ENCODE measurements around the gene NINJ1.

The NINJ1 gene

DNA sequence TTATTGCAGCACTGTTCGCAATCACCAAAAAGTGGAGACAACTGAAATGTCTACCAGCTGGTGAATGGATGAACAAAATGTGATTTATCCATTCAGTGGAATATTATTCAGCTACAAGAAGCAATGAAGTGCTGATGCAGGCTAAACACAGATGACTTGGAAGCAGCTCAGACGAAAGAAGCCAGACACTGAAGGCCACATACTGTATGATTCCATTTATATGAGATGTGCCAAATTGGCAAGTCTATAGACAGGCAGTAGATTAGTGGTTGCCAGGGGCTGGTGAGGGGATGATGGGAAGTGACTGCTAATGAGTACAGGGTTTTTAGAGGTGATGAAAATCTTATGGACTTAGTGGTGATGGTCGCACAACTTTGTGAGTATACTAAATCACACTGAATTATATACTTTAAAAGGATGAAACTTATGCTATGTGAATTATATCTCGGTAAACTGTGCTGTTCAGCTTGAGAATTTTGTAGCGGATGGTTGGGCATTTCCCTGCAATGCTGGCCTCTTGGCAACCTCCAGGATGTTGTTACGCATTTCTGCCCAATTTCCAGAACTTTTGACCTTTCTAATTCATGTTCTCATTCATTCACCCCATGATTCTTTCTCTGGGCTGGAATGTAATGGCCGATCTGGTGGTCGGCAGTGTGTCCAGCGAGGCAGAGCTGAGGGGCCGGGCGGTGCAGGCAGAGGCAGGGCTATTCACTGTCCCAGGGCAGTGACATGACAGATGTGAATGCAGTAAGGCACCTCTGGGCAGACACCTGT lies 27.9 kb upstream of the NINJ1 start:
- in situ Hi-C loops (cut with MboI; ENCODE audit: low sequenced_read_pairs, unreplicated experiment): loop anchor here (5.0 to 25.0 kb wide), 2 partner anchors 140 to 400 kb away; no protein-coding TSS in a partner anchor
- TF ChIP-seq, protein P1, sequence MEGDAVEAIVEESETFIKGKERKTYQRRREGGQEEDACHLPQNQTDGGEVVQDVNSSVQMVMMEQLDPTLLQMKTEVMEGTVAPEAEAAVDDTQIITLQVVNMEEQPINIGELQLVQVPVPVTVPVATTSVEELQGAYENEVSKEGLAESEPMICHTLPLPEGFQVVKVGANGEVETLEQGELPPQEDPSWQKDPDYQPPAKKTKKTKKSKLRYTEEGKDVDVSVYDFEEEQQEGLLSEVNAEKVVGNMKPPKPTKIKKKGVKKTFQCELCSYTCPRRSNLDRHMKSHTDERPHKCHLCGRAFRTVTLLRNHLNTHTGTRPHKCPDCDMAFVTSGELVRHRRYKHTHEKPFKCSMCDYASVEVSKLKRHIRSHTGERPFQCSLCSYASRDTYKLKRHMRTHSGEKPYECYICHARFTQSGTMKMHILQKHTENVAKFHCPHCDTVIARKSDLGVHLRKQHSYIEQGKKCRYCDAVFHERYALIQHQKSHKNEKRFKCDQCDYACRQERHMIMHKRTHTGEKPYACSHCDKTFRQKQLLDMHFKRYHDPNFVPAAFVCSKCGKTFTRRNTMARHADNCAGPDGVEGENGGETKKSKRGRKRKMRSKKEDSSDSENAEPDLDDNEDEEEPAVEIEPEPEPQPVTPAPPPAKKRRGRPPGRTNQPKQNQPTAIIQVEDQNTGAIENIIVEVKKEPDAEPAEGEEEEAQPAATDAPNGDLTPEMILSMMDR (IDR thresholded peaks at IDR 0.05; ENCODE audit: borderline replicate concordance, control extremely low read depth, extremely low read depth, insufficient read depth, missing control alignments): no peak
- no peak for DNase-seq (ENCODE audit: low spot score)

DNA sequence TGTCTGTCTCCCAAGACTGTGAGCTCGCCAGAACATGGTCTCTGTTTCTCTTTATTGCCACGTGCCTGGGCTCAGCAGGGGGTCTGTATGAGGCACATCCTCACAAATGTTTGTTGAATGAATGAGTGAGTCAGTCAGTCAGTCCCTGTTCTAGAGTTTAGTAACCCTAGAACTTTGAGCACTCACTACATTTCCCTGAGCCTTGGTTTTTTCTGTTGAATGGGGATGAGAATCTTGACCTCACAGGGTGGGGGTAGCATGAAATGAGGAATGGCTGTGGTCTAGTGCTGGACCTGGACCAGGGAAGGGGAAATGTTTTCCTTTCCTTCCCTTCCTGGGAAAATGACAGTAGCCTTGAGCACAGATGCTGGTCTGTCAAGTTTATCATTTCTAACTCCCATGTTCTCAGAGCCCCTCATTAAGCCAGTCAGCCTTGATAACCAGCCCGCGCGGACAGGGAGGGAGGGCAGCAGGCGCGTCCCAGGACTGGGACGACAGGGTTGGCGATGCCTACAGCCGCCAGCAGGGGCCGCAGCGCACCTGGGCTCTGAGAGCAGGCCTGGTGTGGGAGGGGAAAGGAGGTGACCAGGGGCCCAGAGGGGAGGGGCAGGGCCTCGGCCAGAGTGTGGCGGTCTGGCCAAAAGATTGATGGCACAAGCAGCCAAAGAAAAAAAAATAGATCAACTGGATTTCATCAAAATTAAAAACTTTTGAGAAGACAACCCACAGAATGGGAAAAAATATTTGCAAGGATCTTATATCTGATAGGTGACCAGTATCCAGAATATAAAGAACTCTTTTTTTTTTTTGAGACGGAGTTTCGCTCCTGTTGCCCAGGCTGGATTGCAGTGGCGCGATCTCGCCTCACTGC lies 25.8 kb upstream of the NINJ1 start:
- peak; percentile 93 for DNase-seq (ENCODE audit: low spot score)
- in situ Hi-C loops (cut with MboI; ENCODE audit: low sequenced_read_pairs, unreplicated experiment): loop anchor here (5.0 to 25.0 kb wide), 2 partner anchors 142 to 402 kb away; no protein-coding TSS in a partner anchor

DNA sequence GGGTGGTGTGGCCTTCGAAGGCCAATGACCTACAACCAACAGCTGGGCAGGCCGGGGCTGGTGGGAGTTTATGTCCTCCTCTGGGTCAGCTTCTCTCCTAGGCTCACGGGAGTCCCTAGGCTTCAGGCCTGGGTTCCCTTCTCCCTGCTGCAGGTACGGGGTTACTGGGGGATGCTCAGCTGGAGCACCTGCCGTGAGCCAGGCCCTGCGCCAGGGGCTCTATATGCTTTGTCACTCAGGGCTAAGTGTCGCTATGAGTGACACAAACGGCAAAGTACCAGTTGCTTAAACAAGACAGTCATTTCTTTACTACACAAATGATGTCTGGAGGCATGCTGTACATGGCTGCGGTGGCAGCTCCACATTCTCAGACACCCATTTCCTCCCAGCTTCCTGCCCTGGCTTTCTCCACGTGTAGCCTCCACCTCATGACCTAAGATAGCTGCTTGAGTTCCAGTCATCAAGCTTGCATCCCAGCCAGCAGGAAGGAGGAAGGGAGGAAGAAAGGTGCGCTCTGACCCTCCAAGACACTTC lies 22.5 kb upstream of the NINJ1 start:
- DNase-seq (ENCODE audit: low spot score): no peak
- TF ChIP-seq, protein P1 (IDR thresholded peaks at IDR 0.05; ENCODE audit: borderline replicate concordance, control extremely low read depth, extremely low read depth, insufficient read depth, missing control alignments): no peak
- in situ Hi-C loops (cut with MboI; ENCODE audit: low sequenced_read_pairs, unreplicated experiment): loop anchor here (25.0 kb wide), 1 partner anchor 406 kb away; no protein-coding TSS in a partner anchor

More for the DNA sequence above, 25.8 kb upstream of the NINJ1 start:
- TF ChIP-seq, protein P1 (IDR thresholded peaks at IDR 0.05; ENCODE audit: borderline replicate concordance, control extremely low read depth, extremely low read depth, insufficient read depth, missing control alignments): peak; percentile 99

DNA sequence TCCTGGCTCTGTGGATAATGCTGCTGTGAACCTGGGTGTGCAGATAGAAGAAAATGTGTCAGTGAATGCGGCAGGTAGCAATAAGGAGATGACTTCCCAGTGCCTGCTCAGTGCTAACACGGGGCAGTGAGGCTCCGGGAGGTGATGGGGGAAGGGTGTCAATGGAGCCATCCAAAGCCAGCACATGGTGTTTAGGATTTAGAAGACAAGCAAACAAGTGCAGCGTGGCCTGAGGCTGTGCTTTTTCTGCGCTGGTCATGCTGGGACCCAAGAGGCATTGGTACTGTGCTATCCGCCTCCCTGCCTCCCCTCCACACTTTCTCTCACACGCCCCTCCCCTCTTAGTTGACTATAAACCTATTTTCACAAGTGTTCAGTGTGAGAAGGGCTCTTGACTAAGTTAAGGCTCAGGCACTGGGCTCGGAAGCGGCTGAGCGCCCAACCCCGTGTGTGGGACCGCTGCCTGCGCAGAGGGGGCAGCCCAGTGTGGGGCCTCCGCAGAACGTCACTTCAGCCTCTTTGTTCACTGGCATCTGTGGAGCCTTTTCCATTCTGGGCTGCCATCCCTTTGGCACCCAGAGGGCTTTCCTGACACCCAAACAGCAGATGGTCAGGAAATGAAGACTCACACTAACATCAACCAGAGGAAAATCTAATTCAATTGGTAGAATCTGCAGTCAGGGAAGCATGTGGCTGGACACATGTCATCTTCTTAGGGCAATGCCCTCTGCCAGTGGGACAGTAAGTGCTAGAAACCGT lies 21.8 kb upstream of the NINJ1 start:
- in situ Hi-C loops (cut with MboI; ENCODE audit: low sequenced_read_pairs, unreplicated experiment): loop anchor here (25.0 kb wide), 1 partner anchor 406 kb away; no protein-coding TSS in a partner anchor
- DNase-seq (ENCODE audit: low spot score): no peak
- TF ChIP-seq, protein P1 (IDR thresholded peaks at IDR 0.05; ENCODE audit: borderline replicate concordance, control extremely low read depth, extremely low read depth, insufficient read depth, missing control alignments): no peak

DNA sequence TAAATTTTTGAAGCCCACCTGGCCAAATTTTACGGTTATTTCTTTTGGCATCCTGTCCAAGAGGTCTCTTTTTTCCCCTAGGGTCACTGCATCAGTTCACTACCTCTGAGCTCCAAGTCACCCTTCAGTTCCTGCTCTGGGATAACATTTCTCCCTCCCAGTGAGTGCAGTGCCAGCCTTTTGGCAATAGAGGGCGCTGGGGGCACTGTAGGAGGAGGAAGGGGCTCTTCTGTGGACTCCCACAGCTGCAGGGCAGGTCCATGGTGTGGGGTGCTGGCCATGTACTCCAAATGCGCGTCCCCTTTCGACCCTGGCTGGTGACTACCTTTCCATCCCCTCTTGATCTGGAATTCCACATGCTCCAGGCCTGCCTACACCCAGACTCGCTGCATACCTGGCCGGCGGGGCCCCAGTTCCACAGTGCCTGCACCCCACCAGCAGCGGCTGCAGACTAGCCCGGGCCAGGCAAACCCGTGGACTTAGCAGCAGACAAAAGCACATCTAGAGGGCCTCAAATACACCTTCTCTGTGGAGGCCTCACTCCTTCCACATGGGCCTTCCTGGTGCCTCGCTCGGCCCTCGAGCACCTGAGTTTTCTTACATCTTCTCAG lies 20.3 kb upstream of the NINJ1 start:
- in situ Hi-C loops (cut with MboI; ENCODE audit: low sequenced_read_pairs, unreplicated experiment): loop anchor here (25.0 kb wide), 1 partner anchor 408 kb away; no protein-coding TSS in a partner anchor
- peak; percentile 72 for DNase-seq (ENCODE audit: low spot score)

More for the DNA sequence above, 20.3 kb upstream of the NINJ1 start:
- TF ChIP-seq, protein P1 (IDR thresholded peaks at IDR 0.05; ENCODE audit: borderline replicate concordance, control extremely low read depth, extremely low read depth, insufficient read depth, missing control alignments): peak; percentile 43

Measured in GM13976 (cell line).